Tongue (tissue), 2 donors: Measurements from ENCODE around the gene CEP170B. TPM values are rescaled to one million over a fixed set of nuclear protein-coding genes. Genes with fewer than 3 reads are reported as not detected.
"Not testable (repeated sequence)": the region's sequence is repeated elsewhere in the genome, so short reads cannot be mapped to it uniquely, and the experiment has no call there.

Source experiments
- DNase-seq: peaks from one replicate; pipeline ENCODE4 v3.0.0-alpha.2; 2015
- total RNA-seq: library from RNA; depleted of rRNA; stranded (reverse); fragments of >200 nt; gene quantifications from one replicate; pipeline ENCODE4 v1.2.3, GENCODE V29; 2014

CEP170B gene
- total RNA-seq, 1 donor from 2014 or later, result 5.7 TPM

DNA sequence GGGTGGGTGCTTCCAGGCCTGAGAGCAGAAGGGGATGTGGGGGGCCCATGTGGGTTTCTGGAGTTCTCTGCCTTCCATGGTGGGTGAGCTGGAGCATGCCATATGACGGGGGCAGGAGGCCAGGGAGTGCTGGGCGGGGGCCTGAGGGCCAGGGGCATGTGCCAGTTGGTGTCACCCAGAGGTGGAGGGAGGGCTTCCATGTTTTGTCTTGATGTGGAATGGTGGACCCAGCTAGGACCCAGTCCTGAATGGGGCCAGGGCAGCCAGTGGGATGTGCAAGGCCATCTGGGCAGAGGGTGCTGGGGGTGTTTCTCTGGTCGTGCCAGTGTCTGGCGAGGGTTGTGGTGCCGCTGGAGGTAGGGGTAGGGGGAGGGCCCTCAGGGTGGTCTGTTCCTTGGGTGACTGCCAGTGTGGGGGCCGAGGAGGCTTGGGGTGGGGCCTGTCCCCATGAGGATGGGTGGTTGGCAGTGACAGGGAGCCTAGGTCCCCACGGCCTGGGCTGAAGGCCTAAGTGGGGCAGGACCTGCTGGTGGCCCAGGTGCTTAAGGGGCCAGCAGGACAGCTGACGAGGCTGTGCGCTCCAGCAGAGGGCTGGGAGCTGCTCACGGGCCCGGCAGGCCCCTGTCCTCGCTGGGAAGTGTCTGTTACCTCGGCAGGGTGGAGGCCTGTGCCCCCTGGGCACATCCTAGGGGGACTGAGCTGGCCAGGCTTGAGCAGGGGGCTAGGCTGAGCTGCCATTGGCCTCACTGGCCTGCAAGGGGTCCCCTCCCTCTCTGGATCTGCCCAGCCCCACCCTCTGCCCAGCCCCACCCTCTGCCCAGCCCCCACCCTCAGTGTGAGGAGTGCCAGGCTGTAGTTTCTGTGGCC is 26.8 kb downstream of the CEP170B start:
- no peak for DNase-seq

DNA sequence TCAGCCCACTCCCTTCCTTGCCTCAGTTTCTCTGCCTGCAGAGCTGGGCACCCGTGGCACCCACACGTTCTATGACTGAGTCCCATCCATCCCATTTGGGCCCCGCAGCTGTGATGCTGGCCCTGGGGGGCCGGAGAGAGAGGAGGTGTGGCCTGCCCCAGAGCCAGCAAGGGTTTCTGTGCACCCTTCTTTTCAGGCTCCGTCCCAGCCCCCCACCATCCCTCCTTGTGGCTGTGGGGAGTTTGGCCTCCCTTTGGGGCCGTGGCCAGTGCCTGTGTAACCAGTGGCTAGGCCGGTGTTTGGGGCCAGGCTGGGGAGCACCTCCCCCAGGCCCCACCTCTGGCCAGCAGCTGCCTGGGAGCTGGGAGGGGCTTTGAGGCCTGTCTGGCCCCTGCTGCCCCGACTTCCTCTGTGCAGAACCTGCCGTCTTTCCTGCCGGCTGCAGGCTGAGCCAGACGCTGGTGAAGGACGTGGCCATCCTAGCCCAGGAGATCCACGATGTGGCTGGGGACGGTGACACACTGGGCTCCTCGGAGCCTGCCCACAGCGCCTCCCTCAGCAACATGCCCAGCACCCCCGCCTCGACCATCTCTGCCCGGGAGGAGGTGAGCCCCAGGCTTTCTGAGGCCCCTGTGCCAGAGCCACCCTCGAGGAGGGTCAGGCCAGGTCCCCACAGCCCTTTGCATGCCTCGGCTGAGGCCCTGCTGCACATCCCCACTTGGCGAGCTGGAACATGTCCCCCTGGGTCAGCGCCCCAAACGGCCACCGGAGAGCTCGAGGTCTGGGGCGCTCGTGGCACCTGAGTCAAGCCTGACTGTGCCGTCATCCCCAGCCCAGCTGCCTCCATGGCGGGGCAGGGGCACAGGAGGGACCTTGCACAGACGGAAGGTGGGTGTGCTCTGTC is 27.7 kb downstream of the CEP170B start:
- no peak for DNase-seq

DNA sequence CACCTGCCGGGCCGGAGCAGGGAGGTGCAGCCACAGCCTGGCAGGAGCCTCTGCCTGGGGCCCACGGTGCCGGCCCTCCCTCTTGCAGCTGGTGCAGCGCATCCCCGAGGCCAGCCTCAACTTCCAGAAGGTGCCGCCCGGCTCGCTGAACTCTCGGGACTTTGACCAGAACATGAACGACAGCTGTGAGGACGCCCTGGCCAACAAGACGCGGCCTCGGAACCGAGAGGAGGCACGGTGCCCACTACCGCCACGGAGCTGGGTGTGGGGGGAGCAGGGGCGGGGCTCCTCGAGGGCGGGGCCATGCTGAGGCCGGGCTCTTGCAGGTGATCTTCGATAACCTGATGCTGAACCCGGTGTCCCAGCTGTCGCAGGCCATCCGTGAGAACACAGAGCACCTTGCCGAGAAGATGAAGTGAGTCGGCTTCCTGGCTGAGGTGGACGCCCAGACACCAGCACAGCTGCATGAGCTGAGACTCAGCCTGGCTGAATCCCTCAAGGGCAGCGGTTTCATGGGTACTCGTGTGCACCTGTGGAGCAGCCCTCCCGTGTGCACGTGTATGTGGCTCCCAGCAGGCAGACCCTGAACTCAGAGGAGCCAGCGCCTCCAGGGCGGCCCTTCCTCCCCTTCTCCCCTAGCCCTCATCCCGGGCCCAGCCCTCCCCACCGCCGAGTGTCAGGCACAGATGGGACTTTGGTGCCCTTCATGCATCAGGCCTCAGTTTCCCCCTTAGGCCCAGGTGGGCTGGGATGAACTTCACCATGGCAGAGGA is 28.6 kb downstream of the CEP170B start:
- DNase-seq, result no peak

- no peak for DNase-seq
These were observed 29.5 kb downstream of the CEP170B start for GRCh38 chr14:104894331-104895206.

DNA sequence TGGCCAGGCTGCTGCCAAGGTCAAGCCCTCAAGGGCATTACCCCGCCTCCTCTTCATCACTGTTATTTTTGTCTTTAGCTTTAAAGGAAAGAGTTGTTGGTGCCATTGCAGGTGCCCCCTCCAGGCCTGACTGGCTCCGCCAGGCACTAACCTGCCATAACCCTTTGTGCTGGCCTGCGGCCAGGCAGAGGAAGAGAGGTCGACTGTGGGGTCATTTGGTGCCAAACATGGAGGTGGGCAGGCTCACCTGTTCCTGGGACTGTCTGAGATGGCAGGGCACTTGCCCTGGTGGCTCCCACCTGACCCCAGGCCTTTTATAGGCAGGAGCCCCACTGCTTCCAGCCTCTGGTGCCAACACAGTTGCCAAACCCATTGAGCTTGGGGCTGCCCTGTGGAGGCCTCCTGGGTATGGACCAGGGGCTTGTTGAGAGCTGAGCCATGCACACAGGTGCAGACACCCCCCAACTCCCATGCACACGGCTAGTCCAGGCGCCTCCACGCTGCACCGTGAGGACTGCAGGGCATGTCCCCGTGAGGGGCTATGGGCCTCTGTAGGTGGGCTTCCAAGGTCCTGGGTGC is 30.2 kb downstream of the CEP170B start:
- no peak for DNase-seq

DNA sequence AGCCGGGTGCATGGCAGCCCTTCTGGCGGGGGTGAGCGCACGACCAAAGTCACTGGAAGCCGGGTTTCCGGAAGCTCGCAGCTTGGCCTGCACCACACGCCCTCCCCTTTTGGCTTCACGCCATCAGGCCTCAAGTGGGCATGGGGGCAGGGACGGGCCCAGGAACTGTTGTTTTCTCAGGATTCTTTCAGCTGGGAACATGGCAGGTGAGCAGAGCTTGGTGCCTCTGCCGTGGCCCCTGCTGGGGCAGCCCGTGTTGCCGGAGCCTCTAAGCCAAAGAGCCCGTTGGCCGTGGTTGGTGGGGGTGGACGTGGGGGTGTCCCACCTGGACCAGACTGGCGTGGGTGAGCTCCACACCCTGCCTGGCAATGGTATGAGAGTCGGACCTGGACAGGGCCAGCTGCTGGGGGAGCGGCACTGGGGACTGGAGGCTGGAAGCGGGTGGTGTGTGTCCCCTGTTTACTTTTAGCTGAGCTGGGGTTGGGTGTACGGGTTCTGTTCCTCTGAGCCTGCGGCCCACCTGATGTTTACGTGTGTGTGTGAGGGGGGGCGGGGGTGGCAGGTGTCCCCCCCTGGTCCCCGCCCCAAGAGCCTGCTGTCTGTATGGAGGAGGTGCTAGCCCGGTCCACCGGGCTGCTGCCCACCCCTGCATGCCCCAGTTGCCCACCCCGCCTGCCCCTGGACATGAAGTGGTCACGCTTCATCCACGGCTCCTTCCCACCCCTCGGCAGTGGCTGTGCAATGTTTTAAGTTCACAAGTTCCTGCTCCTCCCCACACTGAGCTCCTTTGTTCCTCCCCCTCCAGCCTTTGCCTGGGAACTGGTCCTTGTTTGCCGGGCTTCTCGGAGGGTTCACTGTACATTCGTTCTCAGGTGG is 31.0 kb downstream of the CEP170B start:
- DNase-seq, result peak; percentile 62

GRCh38 chr14:104897330-104898194 is 32.5 kb downstream of the CEP170B start:
- DNase-seq, result no peak

DNA sequence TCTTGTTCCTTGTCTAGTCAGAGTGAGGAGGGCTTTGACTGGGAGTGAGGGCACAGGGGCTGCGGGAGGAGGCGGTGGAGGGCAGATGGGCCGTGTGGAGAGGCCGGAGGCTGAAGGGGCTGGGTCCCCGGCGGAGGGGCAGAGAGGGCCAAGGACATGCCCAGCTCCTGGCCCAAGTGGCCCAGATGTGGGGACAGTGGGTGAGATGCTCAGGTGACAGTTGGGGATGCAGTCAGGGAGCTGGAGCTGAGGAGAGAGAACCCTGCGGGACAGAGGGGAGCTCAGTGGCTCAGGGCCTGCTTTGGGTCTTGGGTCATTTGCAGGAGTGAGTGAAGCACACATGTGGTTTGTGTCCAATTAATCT is 33.1 kb downstream of the CEP170B start:
- no peak for DNase-seq

DNA sequence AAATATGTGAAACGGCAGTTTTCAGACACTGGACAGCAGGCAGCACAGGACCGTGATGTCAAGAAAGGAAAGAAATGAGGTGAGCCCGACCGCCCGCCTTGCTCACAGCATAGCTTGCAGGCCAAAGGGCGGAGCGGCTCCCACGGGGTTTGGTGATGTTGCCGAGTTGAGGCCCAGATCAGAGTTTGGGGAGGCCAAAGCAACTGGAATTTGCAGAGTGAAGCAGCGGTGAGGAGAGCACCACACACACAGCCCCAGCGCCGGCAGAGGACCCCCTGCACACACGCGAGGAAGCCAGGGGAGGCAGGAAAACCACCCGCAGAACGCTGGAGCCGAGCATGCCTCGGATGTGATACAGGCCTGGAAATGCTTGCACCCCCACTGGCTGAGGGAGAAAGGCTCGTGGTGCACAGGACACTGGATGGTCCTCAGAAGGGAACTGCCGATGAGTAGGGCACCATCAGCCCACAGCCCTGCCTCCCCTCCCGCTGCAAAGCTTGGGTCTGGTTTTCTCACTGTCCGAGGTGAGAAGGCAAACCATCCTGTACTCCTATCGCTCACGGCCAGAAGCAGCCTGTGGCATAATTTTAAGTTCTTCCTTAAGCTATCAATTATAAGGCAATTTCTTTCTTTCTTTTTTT is 33.9 kb downstream of the CEP170B start:
- peak; percentile 14 for DNase-seq

- DNase-seq, result no peak
These were observed 34.7 kb downstream of the CEP170B start for GRCh38 chr14:104899781-104900180.

DNA sequence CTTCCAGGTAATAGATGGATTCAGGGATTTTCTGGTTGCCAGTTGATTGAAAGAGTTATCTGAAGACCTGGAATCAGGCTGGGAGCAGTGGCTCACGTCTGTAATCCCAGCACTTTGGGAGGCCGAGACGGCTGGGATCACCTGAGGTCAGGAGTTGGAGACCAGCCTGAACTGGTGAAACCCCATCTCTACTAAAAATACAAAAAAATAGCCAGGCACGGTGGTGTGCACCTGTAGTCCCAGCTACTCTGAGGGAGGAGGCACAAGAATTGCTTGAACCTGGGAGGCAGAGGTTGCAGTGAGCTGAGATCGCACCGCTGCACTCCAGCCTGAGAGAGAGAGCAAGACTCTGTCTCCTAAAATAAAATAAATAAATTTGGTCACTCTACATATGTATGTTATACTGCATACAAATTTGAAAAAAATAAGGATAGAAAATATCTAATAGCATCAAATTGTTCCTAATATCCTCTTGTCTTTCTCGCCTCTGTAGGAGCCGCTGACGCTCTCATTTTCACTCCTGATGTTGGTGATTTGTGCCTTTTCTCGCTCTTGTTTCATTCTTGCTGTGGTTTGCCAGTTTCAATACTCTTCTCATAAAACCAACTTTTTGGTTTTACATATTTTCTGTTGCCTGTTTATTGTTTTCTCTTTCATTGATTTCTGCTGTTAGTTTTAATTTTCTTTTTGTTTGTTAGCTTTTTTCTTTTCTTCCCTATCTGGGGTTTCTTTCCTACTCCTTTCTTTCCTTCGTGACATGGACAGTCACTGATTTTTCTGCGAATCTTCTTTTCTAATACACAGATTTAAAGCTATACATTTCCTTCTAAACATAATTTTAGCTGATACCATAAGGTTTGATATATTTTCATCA is 35.8 kb downstream of the CEP170B start:
- no peak for DNase-seq

GRCh38 chr14:104903990-104904389 is 38.9 kb downstream of the CEP170B start:
- DNase-seq, result no peak

GRCh38 chr14:104904650-104905578 is 39.8 kb downstream of the CEP170B start:
- DNase-seq, result not testable (repeated sequence)

DNA sequence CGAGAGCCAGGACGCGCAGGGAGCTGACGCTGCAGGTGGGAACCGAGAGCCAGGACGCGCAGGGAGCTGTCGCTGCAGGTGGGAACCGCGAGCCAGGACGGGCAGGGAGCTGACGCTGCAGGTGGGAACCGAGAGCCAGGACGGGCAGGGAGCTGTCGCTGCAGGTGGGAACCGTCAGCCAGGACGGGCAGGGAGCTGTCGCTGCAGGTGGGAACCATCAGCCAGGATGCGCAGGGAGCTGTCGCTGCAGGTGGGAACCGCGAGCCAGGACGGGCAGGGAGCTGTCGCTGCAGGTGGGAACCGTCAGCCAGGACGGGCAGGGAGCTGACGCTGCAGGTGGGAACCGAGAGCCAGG is 40.5 kb downstream of the CEP170B start:
- not testable (repeated sequence) for DNase-seq

- no peak for DNase-seq
These were observed 43.2 kb downstream of the CEP170B start for GRCh38 chr14:104908303-104908702.

GRCh38 chr14:104912053-104912452 is 47.0 kb downstream of the CEP170B start:
- no peak for DNase-seq
